H1 (cell line): ENCODE results near the gene PTPRG. TPM values are rescaled to one million over a fixed set of nuclear protein-coding genes. Genes with fewer than 3 reads are reported as not detected.
A peak's percentile ranks its signal among the peaks of the same experiment; 100 is the strongest.

ENCODE experiments used
- CTCF ChIA-PET: fragments of 300-600 bp; sonication (Branson Sonifier 250); formaldehyde crosslinking; loops from one replicate; lab custom pipeline; 2021; ENCODE audit not compliant: partially characterized antibody; lab: Charles Lee
- POLR2A ChIA-PET: fragments of 300-600 bp; sonication (Branson Sonifier 250); formaldehyde crosslinking; loops from one replicate; lab custom pipeline; 2021; ENCODE audit warnings: inconsistent platforms; ENCODE audit not compliant: partially characterized antibody; lab: Charles Lee
- DNase-seq, 2 experiments: peaks; one replicate each; pipeline versions ENCODE4 v3.0.0 to v3.0.0-alpha.2; 2010 to 2022; ENCODE audit warnings: low spot score in 2 of 2, low read depth in 1 of 2, mixed read lengths in 1 of 2
- FAIRE-seq: peaks from 2 replicates; lab custom pipeline; 2011; peaks lifted over from hg19 to GRCh38; lab: Jason Lieb, UNC
- H2AFZ ChIP-seq: 2 replicates; pipeline ENCODE4 v1.8.1; 2012; ENCODE audit warnings: low read length, inconsistent platforms
- H2AK5ac ChIP-seq: 2 replicates; pipeline ENCODE4 v1.6.1; 2013; ENCODE audit warnings: low read depth, low read length
- H2BK120ac ChIP-seq: replicated peaks from 2 replicates; pipeline ENCODE3; 2013; ENCODE audit warnings: low read depth, low read length, inconsistent platforms
- H2BK12ac ChIP-seq: 2 replicates; pipeline ENCODE4 v1.6.1; 2013; ENCODE audit warnings: low read depth, low read length
- H2BK15ac ChIP-seq: 2 replicates; pipeline ENCODE4 v1.6.1; 2013; ENCODE audit warnings: low read length
- H2BK20ac ChIP-seq: 2 replicates; pipeline ENCODE4 v1.6.1; 2013; ENCODE audit warnings: low read length
- H2BK5ac ChIP-seq: 2 replicates; pipeline ENCODE4 v1.6.1; 2013; ENCODE audit warnings: low read depth, low read length
- H3K14ac ChIP-seq: 2 replicates; pipeline ENCODE4 v1.6.1; 2013; ENCODE audit warnings: inconsistent platforms; ENCODE audit not compliant: insufficient read length
- H3K18ac ChIP-seq: 2 replicates; pipeline ENCODE4 v1.6.1; 2013; ENCODE audit warnings: low read length; ENCODE audit errors: extremely low read depth
- H3K23ac ChIP-seq: 2 replicates; pipeline ENCODE4 v1.6.1; 2013; ENCODE audit warnings: inconsistent platforms; ENCODE audit not compliant: insufficient read length
- H3K23me2 ChIP-seq: 2 replicates; pipeline ENCODE4 v1.6.1; 2013; ENCODE audit warnings: low read depth, low read length
- H3K27ac ChIP-seq: 2 replicates; pipeline ENCODE4 v1.6.1; 2011; ENCODE audit warnings: low read depth, low read length, inconsistent platforms
- H3K27me3 ChIP-seq, 4 experiments: replicated peaks in 1 of 4; 1 replicate in 1 of 4; 2 replicates in 3 of 4; pipeline versions ENCODE4 v1.6.1 to v1.8.1; 2011 to 2013; ENCODE audit warnings: low read length in 3 of 4, mild to moderate bottlenecking in 3 of 4, inconsistent platforms in 2 of 4, mixed read lengths in 2 of 4, moderate library complexity in 1 of 4; ENCODE audit not compliant: control insufficient read depth in 3 of 4, insufficient read depth in 3 of 4; ENCODE audit errors: extremely low read depth in 1 of 4
- H3K36me3 ChIP-seq, 4 experiments: 2 replicates each; pipeline versions ENCODE4 v1.6.1 to v1.8.1; 2011 to 2013; ENCODE audit warnings: mild to moderate bottlenecking in 4 of 4, low read length in 3 of 4, moderate library complexity in 2 of 4, control low read depth in 1 of 4, inconsistent platforms in 1 of 4; ENCODE audit not compliant: insufficient read depth in 4 of 4, control insufficient read depth in 2 of 4
- H3K4ac ChIP-seq: replicated peaks from 2 replicates; pipeline ENCODE3; 2013; ENCODE audit warnings: low read length, low read depth, mixed read lengths, inconsistent platforms; ENCODE audit not compliant: insufficient read length
- H3K4me1 ChIP-seq, 4 experiments: replicated peaks in 1 of 4; 1 replicate in 1 of 4; 2 replicates in 3 of 4; pipeline versions ENCODE4 v1.6.1 to v1.8.1; 2011 to 2013; ENCODE audit warnings: low read length in 3 of 4, inconsistent platforms in 2 of 4, mixed read lengths in 1 of 4; ENCODE audit not compliant: insufficient read depth in 4 of 4, control insufficient read depth in 3 of 4
- H3K4me2 ChIP-seq, 2 experiments: 2 replicates each; pipeline versions ENCODE4 v1.6.1 to v1.8.1; 2011 to 2013; ENCODE audit warnings: low read depth in 2 of 2, low read length in 2 of 2, control low read depth in 1 of 2, inconsistent platforms in 1 of 2, mild to moderate bottlenecking in 1 of 2; ENCODE audit not compliant: insufficient read depth in 1 of 2
- H3K4me3 ChIP-seq, 4 experiments: fragments of 200-600, 300-600 bp in 1 of 4; sonication (generic), shearing (Covaris generic), sonication (Bioruptor Twin) in 1 of 4; 2 replicates each; pipeline versions ENCODE4 v1.5.1 to v1.8.1; 2011 to 2016; ENCODE audit warnings: low read length in 4 of 4, low read depth in 3 of 4, control low read depth in 2 of 4, inconsistent platforms in 2 of 4, mild to moderate bottlenecking in 2 of 4, mixed read lengths in 1 of 4, moderate library complexity in 1 of 4; ENCODE audit not compliant: insufficient read depth in 2 of 4; ENCODE audit errors: extremely low read depth in 1 of 4
- H3K56ac ChIP-seq: replicated peaks from 2 replicates; pipeline ENCODE3; 2013; ENCODE audit warnings: low read depth, mild to moderate bottlenecking, mixed read lengths, low read length, inconsistent platforms; ENCODE audit not compliant: insufficient read length
- H3K79me1 ChIP-seq: 2 replicates; pipeline ENCODE4 v1.6.1; 2013; ENCODE audit warnings: low read depth, low read length, control low read depth
- H3K79me2 ChIP-seq, 2 experiments: 2 replicates each; pipeline versions ENCODE4 v1.6.1 to v1.8.1; 2012 to 2013; ENCODE audit warnings: low read length in 2 of 2, mild to moderate bottlenecking in 2 of 2, inconsistent platforms in 1 of 2; ENCODE audit not compliant: insufficient read depth in 2 of 2, control insufficient read depth in 1 of 2
- H3K9ac ChIP-seq, 4 experiments: replicated peaks in 1 of 4; 1 replicate in 1 of 4; 2 replicates in 3 of 4; pipeline versions ENCODE4 v1.6.1 to v1.8.1; 2011 to 2013; ENCODE audit warnings: low read depth in 3 of 4, low read length in 3 of 4, control low read depth in 2 of 4, mild to moderate bottlenecking in 2 of 4, moderate library complexity in 2 of 4, inconsistent platforms in 1 of 4; ENCODE audit errors: extremely low read depth in 1 of 4
- H3K9me3 ChIP-seq, 2 experiments: 2 replicates each; pipeline versions ENCODE4 v1.6.1 to v1.8.1; 2012 to 2013; ENCODE audit warnings: mild to moderate bottlenecking in 2 of 2, moderate library complexity in 2 of 2, control low read depth in 1 of 2, inconsistent platforms in 1 of 2, low read depth in 1 of 2, low read length in 1 of 2, mixed read lengths in 1 of 2; ENCODE audit not compliant: insufficient read depth in 2 of 2
- H4K20me1 ChIP-seq, 2 experiments: replicated peaks in 1 of 2; 2 replicates each; pipeline versions ENCODE3 to v1.8.1; 2011 to 2013; ENCODE audit warnings: inconsistent platforms in 2 of 2, low read length in 2 of 2, mild to moderate bottlenecking in 1 of 2; ENCODE audit not compliant: insufficient read depth in 2 of 2, control insufficient read depth in 1 of 2
- H4K5ac ChIP-seq: 2 replicates; pipeline ENCODE4 v1.6.1; 2013; ENCODE audit warnings: low read length, low read depth, mixed read lengths, inconsistent platforms; ENCODE audit not compliant: insufficient read length
- H4K8ac ChIP-seq: 2 replicates; pipeline ENCODE4 v1.8.0; 2013; ENCODE audit warnings: mild to moderate bottlenecking, moderate library complexity, low read length, inconsistent platforms; ENCODE audit not compliant: insufficient read depth; ENCODE audit errors: extremely low read depth
- H4K91ac ChIP-seq: replicated peaks from 2 replicates; pipeline ENCODE3; 2013; ENCODE audit warnings: low read length, mixed read lengths, inconsistent platforms; ENCODE audit not compliant: insufficient read length
- ASH2L ChIP-seq: fragments of 200-600, 300-600 bp; sonication (generic); IDR thresholded peaks from one replicate; pipeline ENCODE4 v1.7.1; 2017; ENCODE audit warnings: low read length
- CBX5 ChIP-seq: fragments of 300-800, 300-1000 bp; sonication (generic); IDR thresholded peaks from 2 replicates; pipeline ENCODE4 v1.7.1; 2016; ENCODE audit warnings: antibody characterized with exemption, low read length, low read depth
- CTBP2 ChIP-seq: IDR thresholded peaks from 2 replicates; pipeline ENCODE4 v1.7.0; 2011; ENCODE audit warnings: borderline replicate concordance, mild to moderate bottlenecking, moderate library complexity, mixed read lengths, low read length; ENCODE audit not compliant: insufficient read depth, insufficient read length
- EGR1 ChIP-seq: IDR thresholded peaks from 2 replicates; pipeline ENCODE4 v1.6.1; 2011; ENCODE audit warnings: low read depth, low read length, borderline replicate concordance
- KDM1A ChIP-seq: fragments of 200-600, 300-600 bp; sonication (generic); IDR thresholded peaks from 2 replicates; pipeline ENCODE4 v1.7.1; 2016; ENCODE audit warnings: mild to moderate bottlenecking, low read length, borderline replicate concordance
- NRF1 ChIP-seq: IDR thresholded peaks from 2 replicates; pipeline ENCODE4 v1.6.1; 2011; ENCODE audit warnings: mild to moderate bottlenecking, low read depth, low read length, improper control_type of control experiment
- RAD21 ChIP-seq, 2 experiments: IDR thresholded peaks in 1 of 2; conservative IDR thresholded peaks in 1 of 2; 2 replicates each; pipeline ENCODE4 v1.6.1; 2011; ENCODE audit warnings: low read depth in 2 of 2, low read length in 2 of 2, improper control_type of control experiment in 1 of 2, inconsistent platforms in 1 of 2, mild to moderate bottlenecking in 1 of 2, moderate library complexity in 1 of 2
- TEAD4 ChIP-seq: IDR thresholded peaks from 2 replicates; pipeline ENCODE4 v1.6.1; 2012; ENCODE audit warnings: low read depth, low read length, inconsistent platforms, mixed read lengths
- WGBS, 2 experiments: shearing (Covaris generic) in 1 of 2; methylation state at CpG; one replicate each; pipeline versions ENCODE4 v1.1.6 to v1.1.7; 2013 to 2015; ENCODE audit warnings: low lambda C conversion rate in 2 of 2, mixed read lengths in 2 of 2, inconsistent platforms in 1 of 2, low coverage in 1 of 2, missing lambda C conversion rate in 1 of 2; ENCODE audit not compliant: insufficient replicate concordance in 2 of 2, insufficient coverage in 1 of 2, insufficient read length in 1 of 2; ENCODE audit errors: extremely low coverage in 1 of 2, missing lambda C conversion rate in 1 of 2; 5-methylcytosine and 5-hydroxymethylcytosine counted together
- polyA plus RNA-seq, 7 experiments: library from polyadenylated mRNA; depleted of rRNA in 3 of 7; stranded (reverse) in 5 of 7; unstranded in 2 of 7; fragments of >200 nt in 5 of 7; fragments of 200-250 nt in 2 of 7; gene quantifications; 1 replicate in 5 of 7; 2 replicates in 1 of 7; 4 replicates in 1 of 7; pipeline versions ENCODE4 v1.2.1 to v1.2.3, GENCODE V29; 2011 to 2013; ENCODE audit warnings: missing spikeins in 2 of 7, mixed read lengths in 2 of 7
- total RNA-seq: library from RNA; stranded (reverse); fragmentation: NEBNext Ultra II Directional; extraction: Animal tissue kit (Norgen Biotek cat#: 25700); gene quantifications from 2 replicates; pipeline ENCODE4 v1.2.1, GENCODE V29; 2021
- TF ChIP-seq, protein P1 (sequence below), 3 experiments: IDR thresholded peaks; 1 replicate in 2 of 3; 2 replicates in 1 of 3; pipeline versions ENCODE4 v1.5.1 to v1.6.1; 2011; ENCODE audit warnings: low read length in 3 of 3, mild to moderate bottlenecking in 3 of 3, inconsistent platforms in 2 of 3, low read depth in 1 of 3, moderate library complexity in 1 of 3; ENCODE audit not compliant: insufficient read depth in 1 of 3; ENCODE audit errors: control extremely low read depth in 1 of 3

The PTPRG gene
- total and polyA plus RNA-seq, 2 of the 8 experiments (the other 6 are each of a cell fraction or from before 2014, with no cell fraction given): 23.3 to 96.2 TPM

DNA sequence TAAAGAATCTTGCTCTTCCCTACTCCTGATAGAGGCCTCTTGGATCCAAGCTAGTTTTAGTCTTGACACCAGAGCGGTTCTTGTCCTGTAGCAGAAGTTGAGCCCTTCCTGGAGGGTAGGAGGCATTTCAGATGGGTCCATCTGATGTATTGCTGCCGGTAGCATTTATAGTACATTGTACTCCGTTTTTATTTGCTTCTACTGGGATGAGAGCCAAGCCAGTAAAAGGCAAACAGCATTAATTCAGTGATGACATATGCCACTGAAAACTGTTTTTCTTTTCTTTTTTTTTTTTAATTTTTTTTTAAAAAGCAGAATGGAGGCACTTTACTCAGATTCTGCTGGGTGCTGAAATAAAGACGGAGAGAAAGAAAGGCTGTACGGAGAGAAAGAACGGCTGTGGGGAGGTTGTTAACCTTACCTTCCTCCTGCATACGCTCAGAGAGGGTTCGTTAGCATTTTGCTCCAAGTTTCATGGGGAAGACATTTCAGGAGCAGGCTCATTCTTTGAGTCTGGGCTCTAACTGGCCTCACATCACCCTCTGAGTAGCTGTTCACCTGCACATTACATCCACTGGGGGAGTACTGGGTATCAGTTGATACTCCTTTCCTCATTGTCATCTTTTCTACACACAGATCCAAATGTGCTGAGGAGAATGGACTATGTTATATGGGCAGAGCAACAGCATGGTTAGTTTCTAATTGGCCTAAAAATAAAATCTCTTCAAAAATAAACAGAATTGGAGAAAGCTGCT lies 650.5 kb downstream of the PTPRG start:
- Histone ChIP-seq H2AK5ac (no peak overlapping the region), H4K91ac (no peak overlapping the region), H3K79me1 (no peaks in the 10 kb centered on the region), H4K5ac (no peak overlapping the region), H3K56ac (no peak overlapping the region), H3K23ac (no peak overlapping the region), H3K4me2 (no peak overlapping the region), H3K4me3 (no peak overlapping the region), H3K36me3 (no peaks in the 10 kb centered on the region), H2BK120ac (no peak overlapping the region), H3K4ac (no peak overlapping the region), H3K79me2 (no peaks in the 10 kb centered on the region), H2AFZ (no peak overlapping the region), H3K18ac (no peak overlapping the region), H3K4me1 (peaks cover 0 to 2% (median 0%) of the 10 kb centered on the region in 4 experiments; a peak in 1 of 7 replicates), H2BK12ac (no peak overlapping the region), H3K9ac (no peak overlapping the region), H4K8ac (no peak overlapping the region), H2BK20ac (no peak overlapping the region), H3K27me3 (no peaks in the 10 kb centered on the region), H3K27ac (no peak overlapping the region), H3K23me2 (no peaks in the 10 kb centered on the region), H2BK5ac (no peak overlapping the region), H2BK15ac (no peak overlapping the region), H4K20me1 (peaks cover 0 to 2% of the 10 kb centered on the region in 2 experiments), H3K9me3 (no peaks in the 10 kb centered on the region), H3K14ac (no peak overlapping the region)
- ChIA-PET CTCF (interaction anchor here (1.0 to 2.9 kb wide), 9 partner anchors 9 to 47 kb away, joined by 4 to 12 read pairs (median 6); no protein-coding TSS in a partner anchor), POLR2A (no interaction called here)
- 85% methylated on average over 8 of the region's 8 CpGs; no CpG with 5 or more reads in 1 of the 2 experiments for WGBS, 2 experiments
- no peak for DNase-seq
- FAIRE-seq: peak; percentile 7
- TF ChIP-seq RAD21 (IDR thresholded peaks at IDR 0.05 in 1 of 2, conservative IDR thresholded peaks at IDR 0.05 in 1 of 2; ENCODE audit: low read depth in 2 of 2, low read length in 2 of 2) (peak in 1 of 2 experiments; percentile 13; a peak in 1 of 4 replicates), NRF1 (no peak), CTBP2 (no peak), CBX5 (no peak), EGR1 (no peak), KDM1A (no peak), TEAD4 (peak; percentile 83), ASH2L (no peak)
- TF ChIP-seq, protein P1, sequence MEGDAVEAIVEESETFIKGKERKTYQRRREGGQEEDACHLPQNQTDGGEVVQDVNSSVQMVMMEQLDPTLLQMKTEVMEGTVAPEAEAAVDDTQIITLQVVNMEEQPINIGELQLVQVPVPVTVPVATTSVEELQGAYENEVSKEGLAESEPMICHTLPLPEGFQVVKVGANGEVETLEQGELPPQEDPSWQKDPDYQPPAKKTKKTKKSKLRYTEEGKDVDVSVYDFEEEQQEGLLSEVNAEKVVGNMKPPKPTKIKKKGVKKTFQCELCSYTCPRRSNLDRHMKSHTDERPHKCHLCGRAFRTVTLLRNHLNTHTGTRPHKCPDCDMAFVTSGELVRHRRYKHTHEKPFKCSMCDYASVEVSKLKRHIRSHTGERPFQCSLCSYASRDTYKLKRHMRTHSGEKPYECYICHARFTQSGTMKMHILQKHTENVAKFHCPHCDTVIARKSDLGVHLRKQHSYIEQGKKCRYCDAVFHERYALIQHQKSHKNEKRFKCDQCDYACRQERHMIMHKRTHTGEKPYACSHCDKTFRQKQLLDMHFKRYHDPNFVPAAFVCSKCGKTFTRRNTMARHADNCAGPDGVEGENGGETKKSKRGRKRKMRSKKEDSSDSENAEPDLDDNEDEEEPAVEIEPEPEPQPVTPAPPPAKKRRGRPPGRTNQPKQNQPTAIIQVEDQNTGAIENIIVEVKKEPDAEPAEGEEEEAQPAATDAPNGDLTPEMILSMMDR (IDR thresholded peaks at IDR 0.05; ENCODE audit: control extremely low read depth in 1 of 3, insufficient read depth in 1 of 3, low read depth in 1 of 3, low read length in 3 of 3): peak in 2 of 3 experiments; percentile 10 to 58; a peak in 2 of 4 replicates
